Stimulated activated CD8-positive, alpha-beta memory T cell treated with anti-CD3 and anti-CD28 coated beads, Interleukin-12 subunit alpha, Interleukin-12 subunit beta, amount 100 ng/mL, for 1 hour (primary cell): ENCODE data around the gene VCP.

Source experiments
- DNase-seq: peaks from one replicate; pipeline ENCODE4 v3.0.0-alpha.2; 2020; ENCODE audit warnings: low read depth

Gene VCP

DNA sequence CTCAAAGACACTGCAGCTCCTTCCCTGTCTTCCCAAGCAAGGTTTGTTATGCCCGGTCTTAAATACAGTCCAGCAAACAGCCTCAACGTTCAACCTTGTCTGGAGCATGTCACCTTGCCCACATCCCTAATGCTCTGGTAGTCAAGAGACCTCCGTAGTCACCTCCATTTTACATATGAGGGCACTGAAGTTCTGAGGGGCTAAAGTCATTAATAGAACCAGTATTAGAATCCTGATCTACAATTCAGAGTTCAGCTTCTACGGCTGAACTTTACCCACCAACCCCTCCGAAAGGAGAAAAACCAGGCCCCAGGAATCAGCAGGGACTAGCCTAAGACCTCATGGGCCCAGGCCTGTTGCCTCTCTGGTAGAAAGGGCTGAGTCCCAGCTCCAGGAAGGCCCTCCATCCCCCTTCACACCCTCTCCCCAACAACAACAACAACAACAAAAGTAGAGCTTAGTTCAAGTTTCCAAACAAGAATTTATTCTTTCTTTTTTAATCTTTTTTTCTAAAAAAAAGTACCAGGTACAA is 31.3 kb upstream of the VCP start:
- DNase-seq, result no peak

DNA sequence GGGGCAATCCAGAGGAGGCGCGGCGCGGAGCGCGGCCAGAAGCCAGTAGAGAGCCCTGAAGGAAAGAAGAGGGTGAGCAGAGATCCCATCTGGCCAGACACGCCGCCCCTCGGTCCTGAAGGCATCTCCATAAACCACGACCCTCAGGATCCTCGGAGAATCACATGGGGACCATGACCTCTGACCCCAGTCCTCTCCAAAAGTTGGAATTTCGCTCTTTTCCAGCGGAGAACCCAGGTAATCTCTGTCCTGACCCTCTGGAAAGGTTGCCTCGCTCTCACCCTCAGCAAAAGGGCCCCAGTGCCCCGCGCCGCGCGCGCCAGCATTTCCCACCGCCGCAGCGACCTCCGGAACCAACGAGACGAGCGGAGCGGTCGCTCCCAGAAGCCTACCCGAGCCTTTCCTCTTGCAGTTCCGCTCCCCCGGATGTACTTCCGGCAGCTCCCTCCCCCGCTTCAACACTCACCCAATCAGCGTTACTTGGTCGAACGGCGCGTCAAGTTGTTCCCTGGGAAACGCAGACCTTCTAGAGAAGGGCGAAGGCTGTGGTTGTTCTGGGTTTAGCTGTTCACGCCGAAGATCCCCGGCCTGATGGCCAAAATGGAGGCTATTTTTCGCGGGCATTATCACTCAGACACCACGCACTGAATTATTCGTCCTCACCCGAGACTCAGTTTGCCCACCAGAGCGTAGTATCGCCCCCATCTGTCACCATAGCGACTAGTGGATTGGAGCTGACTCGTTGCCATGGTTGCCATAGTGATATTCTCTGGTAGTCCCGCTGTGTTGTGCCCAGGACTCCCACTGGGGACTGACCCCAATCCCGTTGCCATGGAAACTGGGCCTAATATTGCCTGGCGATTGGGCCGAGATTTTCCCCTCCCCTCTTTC is 30.6 kb upstream of the VCP start, which contains the start of gene STOML2:
TSS of gene STOML2 (minus strand) at position 363 of the 891 bp plus-strand sequence. CDS start at position 326, 37 bp downstream.
- peak; percentile 87 for DNase-seq

DNA sequence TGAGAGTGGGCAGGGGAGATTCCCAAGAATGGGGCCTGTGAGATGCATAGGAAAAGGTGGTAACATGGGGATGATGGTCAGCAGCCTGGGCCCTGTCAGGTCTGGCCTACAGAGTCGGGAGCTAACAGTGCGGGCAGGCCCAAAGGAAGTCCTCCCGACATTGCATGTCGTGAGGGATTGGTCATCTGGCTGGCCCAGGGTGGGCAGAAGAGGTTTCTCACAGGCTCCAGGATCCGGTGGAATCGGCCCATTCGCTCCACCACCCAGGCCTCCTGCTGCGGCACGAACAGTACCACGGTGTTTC is 30.0 kb upstream of the VCP start:
- DNase-seq, result no peak

DNA sequence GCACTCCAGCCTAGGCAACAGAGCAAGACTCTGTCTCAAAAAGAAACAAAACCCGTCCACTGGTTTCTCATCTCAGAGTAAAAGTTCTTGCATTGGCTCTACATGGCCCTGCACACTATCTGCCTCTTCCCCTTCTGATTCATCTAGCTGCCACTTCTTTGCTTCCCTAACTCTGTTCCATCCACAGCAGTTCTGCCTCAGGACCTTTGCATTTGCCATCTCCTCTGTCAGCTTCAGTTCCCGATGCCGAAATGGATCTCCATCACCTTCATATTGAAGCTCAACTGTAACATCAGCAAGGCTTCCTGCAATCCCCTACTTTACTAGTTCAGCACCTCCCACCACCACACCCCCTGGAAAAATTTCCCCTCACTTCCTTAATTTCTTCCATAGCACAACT is 25.1 kb upstream of the VCP start:
- DNase-seq, result no peak

GRCh38 chr9:35096035-35096849 is 23.8 kb upstream of the VCP start, which contains the start of gene PIGO:
PIGO (minus strand) TSS chr9:35096591; CDS start chr9:35095565, 1,026 bp downstream.
- DNase-seq, result peak; percentile 78

DNA sequence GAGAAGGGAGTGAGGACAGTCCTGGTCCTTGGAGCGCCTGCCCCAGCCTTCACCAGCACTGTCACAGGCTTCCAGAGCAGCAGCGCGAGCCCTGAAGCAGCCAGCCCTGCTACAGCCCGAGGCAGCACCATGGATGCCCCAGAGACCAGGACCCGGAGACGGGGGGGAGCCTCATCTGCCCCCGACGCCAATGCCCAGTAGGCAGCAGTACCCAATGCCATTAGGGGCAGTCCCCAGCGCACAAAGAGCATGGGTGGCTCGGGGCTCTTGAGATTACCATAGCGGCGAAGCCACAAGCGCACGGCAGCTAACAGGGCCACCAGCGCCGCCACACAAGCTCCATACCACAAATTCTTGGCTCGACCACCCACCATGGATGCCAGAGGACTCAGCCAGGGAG is 19.1 kb upstream of the VCP start:
- DNase-seq, result no peak

DNA sequence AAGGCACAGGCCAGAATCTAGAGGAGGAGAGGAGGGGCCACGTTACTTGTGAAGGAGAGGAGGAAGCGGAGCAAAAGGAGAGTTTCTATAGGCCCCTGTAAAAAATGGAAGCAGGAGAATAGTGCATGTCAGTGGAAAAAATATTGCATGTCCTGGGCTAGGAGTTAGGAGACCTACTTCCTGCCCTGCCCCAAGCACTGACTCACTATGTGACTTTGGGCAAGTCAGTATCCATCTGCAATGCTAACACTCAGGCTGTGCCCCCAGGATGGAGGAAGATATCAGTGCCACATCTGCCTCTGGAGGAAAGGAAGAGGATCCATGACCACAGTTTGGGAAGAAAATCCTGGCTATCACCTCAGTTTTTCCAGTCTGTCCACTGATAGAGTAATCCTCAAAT is 17.0 kb upstream of the VCP start:
- no peak for DNase-seq

GRCh38 chr9:35085078-35085477 is 12.7 kb upstream of the VCP start:
- no peak for DNase-seq

GRCh38 chr9:35079426-35080341 is 7.3 kb upstream of the VCP start, which contains the start of gene FANCG:
FANCG (minus strand) TSS chr9:35079942; CDS start chr9:35079524, 418 bp downstream.
- peak; percentile 63 for DNase-seq

DNA sequence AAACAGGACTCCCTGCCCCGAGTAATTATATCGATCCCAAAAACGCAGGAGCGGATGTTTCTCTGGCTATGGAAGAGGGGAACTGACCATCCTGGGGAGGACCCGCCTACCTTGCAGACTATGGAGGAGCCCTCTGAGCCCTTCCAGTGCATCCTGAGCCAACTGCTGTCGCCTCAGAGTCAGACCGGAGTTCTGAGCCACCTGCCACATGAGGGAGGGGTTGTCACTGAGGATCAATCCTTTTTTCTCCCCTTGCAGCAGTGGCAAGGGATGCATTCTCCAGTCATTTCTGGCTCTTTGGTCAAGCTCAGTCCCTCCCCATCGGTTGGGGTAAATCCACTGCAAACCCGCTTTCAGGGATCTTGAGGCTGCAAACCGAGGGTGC is 6.6 kb upstream of the VCP start:
- DNase-seq, result no peak

- no peak for DNase-seq
Observed at GRCh38 chr9:35078066-35078465, 5.6 kb upstream of the VCP start.

GRCh38 chr9:35076848-35077247 is 4.4 kb upstream of the VCP start:
- DNase-seq, result no peak

- no peak for DNase-seq
Observed at GRCh38 chr9:35075358-35075757, 2.9 kb upstream of the VCP start.

DNA sequence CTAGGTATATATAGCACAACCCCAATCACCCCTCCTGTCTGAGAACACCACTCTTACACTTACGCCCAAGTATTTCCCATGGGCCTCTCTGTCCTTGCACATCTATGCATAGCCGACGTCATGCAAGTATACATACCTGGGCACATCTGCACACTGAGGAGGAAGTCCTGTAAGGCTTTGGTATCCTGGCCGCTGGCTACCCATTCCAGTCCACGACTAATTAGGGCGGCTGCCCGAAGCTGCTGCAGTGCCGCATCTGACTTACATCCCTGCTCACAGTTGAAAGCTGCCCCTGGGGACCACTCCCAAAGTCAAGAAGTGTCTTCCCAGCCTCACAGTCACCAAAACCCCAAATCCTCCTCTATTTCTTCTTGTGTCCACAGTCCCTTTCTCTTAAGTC is 2.4 kb upstream of the VCP start:
- DNase-seq, result no peak

DNA sequence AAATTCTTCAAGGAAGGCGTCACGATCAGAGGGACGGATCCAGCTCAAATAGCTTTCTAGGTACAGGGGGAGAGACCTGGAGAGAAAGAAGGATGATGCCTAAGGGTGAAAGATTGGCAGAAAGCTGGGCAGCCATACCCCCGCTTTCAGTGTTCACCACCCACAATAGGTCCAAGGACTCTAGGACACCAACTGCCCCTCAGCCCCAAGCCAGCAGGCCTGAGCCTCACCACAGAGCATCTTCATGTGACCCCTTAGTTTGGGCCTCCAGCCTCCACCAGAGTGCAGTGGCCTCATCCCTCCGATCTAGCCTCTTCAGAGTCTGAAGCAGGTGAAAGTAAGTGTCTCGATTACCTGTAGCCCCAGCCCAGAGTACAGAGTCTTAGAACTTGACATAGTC is 1.7 kb upstream of the VCP start:
- DNase-seq, result no peak

DNA sequence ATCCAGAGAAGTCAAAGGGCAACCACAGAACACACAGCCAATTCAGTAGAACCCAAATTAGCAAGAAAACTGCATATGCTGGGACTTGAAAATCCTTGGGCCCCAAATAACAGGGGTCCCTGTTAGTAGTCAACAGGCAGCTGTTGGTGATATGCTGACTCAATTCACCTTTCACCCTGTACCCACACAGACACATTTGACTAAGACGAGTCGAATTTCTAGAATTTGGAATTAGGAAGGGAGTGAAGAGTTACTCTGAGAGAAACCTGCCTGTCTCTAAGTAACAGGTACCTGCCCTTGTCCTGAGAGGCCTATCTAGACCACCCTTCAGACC is 821 bp upstream of the VCP start:
- no peak for DNase-seq

DNA sequence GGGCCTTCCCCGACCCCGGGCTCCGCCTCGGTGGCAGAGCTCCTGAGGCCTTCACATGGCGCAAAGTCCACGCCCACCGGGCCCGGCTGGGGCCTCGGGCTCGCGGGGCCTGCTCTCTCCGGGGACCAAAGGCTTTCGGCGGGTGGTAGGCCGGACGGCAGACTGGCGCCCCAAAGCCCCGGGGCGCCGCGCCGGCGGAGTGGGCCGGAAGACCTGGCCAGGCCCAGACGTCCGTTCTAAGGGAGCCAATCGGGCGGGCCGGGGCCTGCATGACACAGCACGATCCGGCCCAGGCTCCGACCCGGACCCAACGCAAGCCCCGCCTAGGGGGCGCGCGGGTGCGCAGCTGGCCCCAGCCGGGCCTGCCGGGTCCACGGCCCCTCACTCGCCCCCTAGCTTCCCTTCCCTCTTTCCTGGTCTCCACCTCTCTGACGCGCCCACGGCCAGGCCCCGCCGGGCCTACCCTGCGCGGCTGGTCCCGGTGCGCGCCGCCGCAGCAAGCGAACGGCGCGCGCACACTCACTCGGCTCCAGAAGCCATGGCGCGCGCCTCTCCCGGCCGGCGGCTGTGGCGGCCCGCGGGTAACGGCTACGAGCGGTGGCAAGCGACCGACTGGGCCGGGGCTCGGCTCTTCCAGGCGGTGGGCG is 488 bp downstream of the VCP start:
- DNase-seq, result peak; percentile 40

- DNase-seq, result no peak
Observed at GRCh38 chr9:35070823-35071813, 1.3 kb downstream of the VCP start.

- DNase-seq, result no peak
Observed at GRCh38 chr9:35069020-35069419, 3.4 kb downstream of the VCP start.

GRCh38 chr9:35067056-35067455 is 5.4 kb downstream of the VCP start:
- no peak for DNase-seq
